ENCODE data around the gene PBX1.

DNA sequence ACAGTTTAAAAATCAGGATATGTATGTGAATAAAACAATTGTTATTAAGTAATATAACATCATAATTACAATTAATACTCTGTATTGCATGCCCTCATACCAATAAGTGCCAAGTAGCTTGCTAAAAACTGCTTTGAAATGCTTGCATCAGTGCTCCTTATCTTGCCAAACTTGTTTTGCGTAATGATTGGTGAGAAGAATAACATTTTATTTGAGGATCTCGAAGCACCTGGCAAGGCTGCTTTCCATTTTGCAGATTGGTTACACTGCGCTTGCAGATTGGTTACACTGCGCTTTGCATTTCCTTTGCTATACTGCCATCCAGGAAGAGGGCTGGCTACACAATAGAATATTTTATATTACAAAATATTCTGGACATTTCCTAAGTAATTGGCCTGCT, 1.7 kb upstream of the PBX1 start:
- TF ChIP-seq, protein P1, sequence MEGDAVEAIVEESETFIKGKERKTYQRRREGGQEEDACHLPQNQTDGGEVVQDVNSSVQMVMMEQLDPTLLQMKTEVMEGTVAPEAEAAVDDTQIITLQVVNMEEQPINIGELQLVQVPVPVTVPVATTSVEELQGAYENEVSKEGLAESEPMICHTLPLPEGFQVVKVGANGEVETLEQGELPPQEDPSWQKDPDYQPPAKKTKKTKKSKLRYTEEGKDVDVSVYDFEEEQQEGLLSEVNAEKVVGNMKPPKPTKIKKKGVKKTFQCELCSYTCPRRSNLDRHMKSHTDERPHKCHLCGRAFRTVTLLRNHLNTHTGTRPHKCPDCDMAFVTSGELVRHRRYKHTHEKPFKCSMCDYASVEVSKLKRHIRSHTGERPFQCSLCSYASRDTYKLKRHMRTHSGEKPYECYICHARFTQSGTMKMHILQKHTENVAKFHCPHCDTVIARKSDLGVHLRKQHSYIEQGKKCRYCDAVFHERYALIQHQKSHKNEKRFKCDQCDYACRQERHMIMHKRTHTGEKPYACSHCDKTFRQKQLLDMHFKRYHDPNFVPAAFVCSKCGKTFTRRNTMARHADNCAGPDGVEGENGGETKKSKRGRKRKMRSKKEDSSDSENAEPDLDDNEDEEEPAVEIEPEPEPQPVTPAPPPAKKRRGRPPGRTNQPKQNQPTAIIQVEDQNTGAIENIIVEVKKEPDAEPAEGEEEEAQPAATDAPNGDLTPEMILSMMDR (conservative IDR thresholded peaks at IDR 0.05; ENCODE audit: low read depth, low read length) = no peak
- TF ChIP-seq MXI1 (IDR thresholded peaks at IDR 0.05; ENCODE audit: borderline replicate concordance, low read depth, low read length) (no peak), RAD21 (IDR thresholded peaks at IDR 0.05; ENCODE audit: low read length) (no peak), POLR2A (IDR thresholded peaks at IDR 0.05; ENCODE audit: low read depth, low read length) (no peak), RFX5 (IDR thresholded peaks at IDR 0.05; ENCODE audit: low read depth, low read length) (no peak), CEBPB (IDR thresholded peaks at IDR 0.05; ENCODE audit: low read depth, low read length) (no peak), BHLHE40 (IDR thresholded peaks at IDR 0.05; ENCODE audit: low read depth, low read length) (no peak), FOS (IDR thresholded peaks at IDR 0.05; ENCODE audit: low read depth, low read length) (no peak), RCOR1 (IDR thresholded peaks at IDR 0.05; ENCODE audit: insufficient replicate concordance, low read length) (no peak), SMC3 (IDR thresholded peaks at IDR 0.05; ENCODE audit: low read depth, low read length) (no peak)
- TF ChIP-seq, protein P2, sequence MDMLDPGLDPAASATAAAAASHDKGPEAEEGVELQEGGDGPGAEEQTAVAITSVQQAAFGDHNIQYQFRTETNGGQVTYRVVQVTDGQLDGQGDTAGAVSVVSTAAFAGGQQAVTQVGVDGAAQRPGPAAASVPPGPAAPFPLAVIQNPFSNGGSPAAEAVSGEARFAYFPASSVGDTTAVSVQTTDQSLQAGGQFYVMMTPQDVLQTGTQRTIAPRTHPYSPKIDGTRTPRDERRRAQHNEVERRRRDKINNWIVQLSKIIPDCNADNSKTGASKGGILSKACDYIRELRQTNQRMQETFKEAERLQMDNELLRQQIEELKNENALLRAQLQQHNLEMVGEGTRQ (IDR thresholded peaks at IDR 0.05; ENCODE audit: low read depth, low read length) = no peak
